ENCODE data around the gene CBR3. TPM values are rescaled to one million over a fixed set of nuclear protein-coding genes. Genes with fewer than 3 reads are reported as not detected.

CBR3 gene
- total and polyA plus RNA-seq, 2 of the 13 experiments (the other 11 are each of a cell fraction or from before 2014, with no cell fraction given): not detected

- TF ChIP-seq, protein P1, sequence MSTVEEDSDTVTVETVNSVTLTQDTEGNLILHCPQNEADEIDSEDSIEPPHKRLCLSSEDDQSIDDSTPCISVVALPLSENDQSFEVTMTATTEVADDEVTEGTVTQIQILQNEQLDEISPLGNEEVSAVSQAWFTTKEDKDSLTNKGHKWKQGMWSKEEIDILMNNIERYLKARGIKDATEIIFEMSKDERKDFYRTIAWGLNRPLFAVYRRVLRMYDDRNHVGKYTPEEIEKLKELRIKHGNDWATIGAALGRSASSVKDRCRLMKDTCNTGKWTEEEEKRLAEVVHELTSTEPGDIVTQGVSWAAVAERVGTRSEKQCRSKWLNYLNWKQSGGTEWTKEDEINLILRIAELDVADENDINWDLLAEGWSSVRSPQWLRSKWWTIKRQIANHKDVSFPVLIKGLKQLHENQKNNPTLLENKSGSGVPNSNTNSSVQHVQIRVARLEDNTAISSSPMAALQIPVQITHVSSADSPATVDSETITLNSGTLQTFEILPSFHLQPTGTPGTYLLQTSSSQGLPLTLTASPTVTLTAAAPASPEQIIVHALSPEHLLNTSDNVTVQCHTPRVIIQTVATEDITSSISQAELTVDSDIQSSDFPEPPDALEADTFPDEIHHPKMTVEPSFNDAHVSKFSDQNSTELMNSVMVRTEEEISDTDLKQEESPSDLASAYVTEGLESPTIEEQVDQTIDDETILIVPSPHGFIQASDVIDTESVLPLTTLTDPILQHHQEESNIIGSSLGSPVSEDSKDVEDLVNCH (CRISPR knock-in tag; IDR thresholded peaks at IDR 0.05): no peak
- TF ChIP-seq ZFP82 (CRISPR knock-in tag; IDR thresholded peaks at IDR 0.05; ENCODE audit: borderline replicate concordance): no peak
- no peak for TF ChIP-seq HOXA7 (CRISPR knock-in tag; IDR thresholded peaks at IDR 0.05)
- TF ChIP-seq ZNF746 (CRISPR knock-in tag; IDR thresholded peaks at IDR 0.05): no peak
- TF ChIP-seq RNF2 (conservative IDR thresholded peaks at IDR 0.05; ENCODE audit: low read depth): no peak
- TF ChIP-seq U2AF1 (optimal IDR thresholded peaks at IDR 0.05; ENCODE audit: low read depth, low read length): no peak
- TF ChIP-seq, protein P2, sequence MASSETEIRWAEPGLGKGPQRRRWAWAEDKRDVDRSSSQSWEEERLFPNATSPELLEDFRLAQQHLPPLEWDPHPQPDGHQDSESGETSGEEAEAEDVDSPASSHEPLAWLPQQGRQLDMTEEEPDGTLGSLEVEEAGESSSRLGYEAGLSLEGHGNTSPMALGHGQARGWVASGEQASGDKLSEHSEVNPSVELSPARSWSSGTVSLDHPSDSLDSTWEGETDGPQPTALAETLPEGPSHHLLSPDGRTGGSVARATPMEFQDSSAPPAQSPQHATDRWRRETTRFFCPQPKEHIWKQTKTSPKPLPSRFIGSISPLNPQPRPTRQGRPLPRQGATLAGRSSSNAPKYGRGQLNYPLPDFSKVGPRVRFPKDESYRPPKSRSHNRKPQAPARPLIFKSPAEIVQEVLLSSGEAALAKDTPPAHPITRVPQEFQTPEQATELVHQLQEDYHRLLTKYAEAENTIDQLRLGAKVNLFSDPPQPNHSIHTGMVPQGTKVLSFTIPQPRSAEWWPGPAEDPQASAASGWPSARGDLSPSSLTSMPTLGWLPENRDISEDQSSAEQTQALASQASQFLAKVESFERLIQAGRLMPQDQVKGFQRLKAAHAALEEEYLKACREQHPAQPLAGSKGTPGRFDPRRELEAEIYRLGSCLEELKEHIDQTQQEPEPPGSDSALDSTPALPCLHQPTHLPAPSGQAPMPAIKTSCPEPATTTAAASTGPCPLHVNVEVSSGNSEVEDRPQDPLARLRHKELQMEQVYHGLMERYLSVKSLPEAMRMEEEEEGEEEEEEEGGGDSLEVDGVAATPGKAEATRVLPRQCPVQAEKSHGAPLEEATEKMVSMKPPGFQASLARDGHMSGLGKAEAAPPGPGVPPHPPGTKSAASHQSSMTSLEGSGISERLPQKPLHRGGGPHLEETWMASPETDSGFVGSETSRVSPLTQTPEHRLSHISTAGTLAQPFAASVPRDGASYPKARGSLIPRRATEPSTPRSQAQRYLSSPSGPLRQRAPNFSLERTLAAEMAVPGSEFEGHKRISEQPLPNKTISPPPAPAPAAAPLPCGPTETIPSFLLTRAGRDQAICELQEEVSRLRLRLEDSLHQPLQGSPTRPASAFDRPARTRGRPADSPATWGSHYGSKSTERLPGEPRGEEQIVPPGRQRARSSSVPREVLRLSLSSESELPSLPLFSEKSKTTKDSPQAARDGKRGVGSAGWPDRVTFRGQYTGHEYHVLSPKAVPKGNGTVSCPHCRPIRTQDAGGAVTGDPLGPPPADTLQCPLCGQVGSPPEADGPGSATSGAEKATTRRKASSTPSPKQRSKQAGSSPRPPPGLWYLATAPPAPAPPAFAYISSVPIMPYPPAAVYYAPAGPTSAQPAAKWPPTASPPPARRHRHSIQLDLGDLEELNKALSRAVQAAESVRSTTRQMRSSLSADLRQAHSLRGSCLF (CRISPR knock-in tag; IDR thresholded peaks at IDR 0.05; ENCODE audit: borderline replicate concordance): no peak
- no peak for TF ChIP-seq ZNF672 (CRISPR knock-in tag; IDR thresholded peaks at IDR 0.05)
- no peak for TF ChIP-seq ZBTB1 (CRISPR knock-in tag; IDR thresholded peaks at IDR 0.05; ENCODE audit: borderline replicate concordance)
- no peak for TF ChIP-seq ZNF274 (CRISPR knock-in tag; IDR thresholded peaks at IDR 0.05)
- peak; percentile 48 for TF ChIP-seq GABPA (IDR thresholded peaks at IDR 0.05; ENCODE audit: low read depth, low read length)
- peak; percentile 86 for TF ChIP-seq GABPA (CRISPR knock-in tag; IDR thresholded peaks at IDR 0.05; ENCODE audit: low read depth)
- TF ChIP-seq KAT8 (CRISPR knock-in tag; IDR thresholded peaks at IDR 0.05): 0 out of 2 replicates have a peak, but pooled peaks have one; percentile 56
- TF ChIP-seq FOXA3 (CRISPR knock-in tag; IDR thresholded peaks at IDR 0.05): peak; percentile 87
- TF ChIP-seq ZBTB38 (CRISPR knock-in tag; IDR thresholded peaks at IDR 0.05): no peak
- TF ChIP-seq SMAD1 (CRISPR knock-in tag; IDR thresholded peaks at IDR 0.05; ENCODE audit: borderline replicate concordance, low read depth): no peak
- no peak for TF ChIP-seq ZKSCAN5 (CRISPR knock-in tag; IDR thresholded peaks at IDR 0.05)
- 0 out of 2 replicates have a peak, but pooled peaks have one; percentile 32 for TF ChIP-seq SP4 (CRISPR knock-in tag; IDR thresholded peaks at IDR 0.05)
- TF ChIP-seq, protein P3, sequence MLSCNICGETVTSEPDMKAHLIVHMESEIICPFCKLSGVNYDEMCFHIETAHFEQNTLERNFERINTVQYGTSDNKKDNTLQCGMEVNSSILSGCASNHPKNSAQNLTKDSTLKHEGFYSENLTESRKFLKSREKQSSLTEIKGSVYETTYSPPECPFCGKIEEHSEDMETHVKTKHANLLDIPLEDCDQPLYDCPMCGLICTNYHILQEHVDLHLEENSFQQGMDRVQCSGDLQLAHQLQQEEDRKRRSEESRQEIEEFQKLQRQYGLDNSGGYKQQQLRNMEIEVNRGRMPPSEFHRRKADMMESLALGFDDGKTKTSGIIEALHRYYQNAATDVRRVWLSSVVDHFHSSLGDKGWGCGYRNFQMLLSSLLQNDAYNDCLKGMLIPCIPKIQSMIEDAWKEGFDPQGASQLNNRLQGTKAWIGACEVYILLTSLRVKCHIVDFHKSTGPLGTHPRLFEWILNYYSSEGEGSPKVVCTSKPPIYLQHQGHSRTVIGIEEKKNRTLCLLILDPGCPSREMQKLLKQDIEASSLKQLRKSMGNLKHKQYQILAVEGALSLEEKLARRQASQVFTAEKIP (CRISPR knock-in tag; IDR thresholded peaks at IDR 0.05; ENCODE audit: borderline replicate concordance): no peak
- TF ChIP-seq GTF2F1 (IDR thresholded peaks at IDR 0.05; ENCODE audit: low read length): no peak
Observed at GRCh38 chr21:36113647-36114428, 21.0 kb upstream of the CBR3 start (continued).
